ENCODE results near the gene ADIRF. TPM values are rescaled to one million over a fixed set of nuclear protein-coding genes. Genes with fewer than 3 reads are reported as not detected.
A peak's percentile ranks its signal among the peaks of the same experiment; 100 is the strongest.

The ADIRF gene
- total and polyA plus RNA-seq, 9 donors: 1.5 to 9.7 (median 3.0) TPM

GRCh38 chr10:86955501-86956194, 12.6 kb upstream of the ADIRF start:
- Histone ChIP-seq H3K27me3 (ENCODE audit: control insufficient read depth, insufficient read depth, low read length) (no peaks in the 10 kb centered on the region), H3K9me3 (replicated peaks; ENCODE audit: control insufficient read depth, low read depth, low read length) (peaks cover 5% of the 10 kb centered on the region), H3K36me3 (ENCODE audit: control insufficient read depth, insufficient read depth, low read length) (no peaks in the 10 kb centered on the region), H3K27ac (ENCODE audit: low read length) (peak overlapping the region; percentile 73), H3K4me3 (ENCODE audit: low read length) (peak overlapping the region; percentile 4), H3K4me1 (ENCODE audit: control insufficient read depth, insufficient read depth, low read length) (peaks cover 70% of the 10 kb centered on the region)
- 17% methylated on average over 2 of the region's 16 CpGs for WGBS (ENCODE audit: insufficient coverage)
- peak; percentile 31 for DNase-seq

- H3K27me3 ChIP-seq (ENCODE audit: control insufficient read depth, insufficient read depth, low read length): no peaks in the 10 kb centered on the region
- peaks cover 5% of the 10 kb centered on the region for H3K9me3 ChIP-seq (replicated peaks; ENCODE audit: control insufficient read depth, low read depth, low read length)
- DNase-seq: no peak
- H3K4me1 ChIP-seq (ENCODE audit: control insufficient read depth, insufficient read depth, low read length): peaks cover 70% of the 10 kb centered on the region
- peak overlapping the region; percentile 75 for H3K27ac ChIP-seq (ENCODE audit: low read length)
- 53% methylated on average over 3 of the region's 7 CpGs for WGBS (ENCODE audit: insufficient coverage)
- no peaks in the 10 kb centered on the region for H3K36me3 ChIP-seq (ENCODE audit: control insufficient read depth, insufficient read depth, low read length)
- H3K4me3 ChIP-seq (ENCODE audit: low read length): peak overlapping the region; percentile 4
Measured at GRCh38 chr10:86956195-86956847, 12.0 kb upstream of the ADIRF start.

GRCh38 chr10:86956848-86957448, 11.3 kb upstream of the ADIRF start:
- peaks cover 71% of the 10 kb centered on the region for H3K4me1 ChIP-seq (ENCODE audit: control insufficient read depth, insufficient read depth, low read length)

GRCh38 chr10:86957471-86958115, 10.7 kb upstream of the ADIRF start, which contains the start of gene MMRN2:
MMRN2 (minus strand) TSS chr10:86957615; CDS start chr10:86957541, 74 bp downstream.
- Histone ChIP-seq H3K27ac (ENCODE audit: low read length) (peak within 1 kb of the TSS; percentile 75), H3K9me3 (replicated peaks; ENCODE audit: control insufficient read depth, low read depth, low read length) (peaks cover 2% of the 10 kb centered on the region), H3K4me1 (ENCODE audit: control insufficient read depth, insufficient read depth, low read length) (peaks cover 74% of the 10 kb centered on the region), H3K36me3 (ENCODE audit: control insufficient read depth, insufficient read depth, low read length) (no peaks in the 10 kb centered on the region), H3K27me3 (ENCODE audit: control insufficient read depth, insufficient read depth, low read length) (no peaks in the 10 kb centered on the region), H3K4me3 (ENCODE audit: low read length) (peak within 1 kb of the TSS; percentile 4)
- 56% methylated on average over 6 of the region's 9 CpGs for WGBS (ENCODE audit: insufficient coverage)
- DNase-seq: peak; percentile 63

More at GRCh38 chr10:86956848-86957448, 11.3 kb upstream of the ADIRF start:
- H3K9me3 ChIP-seq (replicated peaks; ENCODE audit: control insufficient read depth, low read depth, low read length): peaks cover 5% of the 10 kb centered on the region
- peak; percentile 10 for DNase-seq
- no peaks in the 10 kb centered on the region for H3K36me3 ChIP-seq (ENCODE audit: control insufficient read depth, insufficient read depth, low read length)
- 66% methylated on average over 7 of the region's 7 CpGs for WGBS (ENCODE audit: insufficient coverage)
- H3K27me3 ChIP-seq (ENCODE audit: control insufficient read depth, insufficient read depth, low read length): no peaks in the 10 kb centered on the region
- H3K4me3 ChIP-seq (ENCODE audit: low read length): peak overlapping the region; percentile 4
- H3K27ac ChIP-seq (ENCODE audit: low read length): peak overlapping the region; percentile 75

GRCh38 chr10:86958116-86958900, 10.0 kb upstream of the ADIRF start, which contains the start of gene SNCG:
SNCG (plus strand) TSS chr10:86958599; CDS start chr10:86958698, 99 bp downstream.
- DNase-seq: peak; percentile 58
- Histone ChIP-seq H3K4me1 (ENCODE audit: control insufficient read depth, insufficient read depth, low read length) (peaks cover 74% of the 10 kb centered on the region), H3K27me3 (ENCODE audit: control insufficient read depth, insufficient read depth, low read length) (no peaks in the 10 kb centered on the region), H3K27ac (ENCODE audit: low read length) (peak within 1 kb of the TSS; percentile 75), H3K9me3 (replicated peaks; ENCODE audit: control insufficient read depth, low read depth, low read length) (no peaks in the 10 kb centered on the region), H3K36me3 (ENCODE audit: control insufficient read depth, insufficient read depth, low read length) (no peaks in the 10 kb centered on the region), H3K4me3 (ENCODE audit: low read length) (peak within 1 kb of the TSS; percentile 4)
- 23% methylated on average over 18 of the region's 22 CpGs for WGBS (ENCODE audit: insufficient coverage)

- WGBS (ENCODE audit: insufficient coverage): 45% methylated on average over 8 of the region's 16 CpGs
- no peaks in the 10 kb centered on the region for H3K36me3 ChIP-seq (ENCODE audit: control insufficient read depth, insufficient read depth, low read length)
- H3K4me1 ChIP-seq (ENCODE audit: control insufficient read depth, insufficient read depth, low read length): peaks cover 66% of the 10 kb centered on the region
- no peak overlapping the region for H3K4me3 ChIP-seq (ENCODE audit: low read length)
- H3K27me3 ChIP-seq (ENCODE audit: control insufficient read depth, insufficient read depth, low read length): no peaks in the 10 kb centered on the region
- no peaks in the 10 kb centered on the region for H3K9me3 ChIP-seq (replicated peaks; ENCODE audit: control insufficient read depth, low read depth, low read length)
- peak; percentile 77 for DNase-seq
- peak overlapping the region; percentile 47 for H3K27ac ChIP-seq (ENCODE audit: low read length)
Measured at GRCh38 chr10:86958901-86959736, 9.2 kb upstream of the ADIRF start.

- Histone ChIP-seq H3K27me3 (ENCODE audit: control insufficient read depth, insufficient read depth, low read length) (no peaks in the 10 kb centered on the region), H3K4me3 (ENCODE audit: low read length) (no peak overlapping the region), H3K27ac (ENCODE audit: low read length) (no peak overlapping the region), H3K36me3 (ENCODE audit: control insufficient read depth, insufficient read depth, low read length) (no peaks in the 10 kb centered on the region), H3K9me3 (replicated peaks; ENCODE audit: control insufficient read depth, low read depth, low read length) (no peaks in the 10 kb centered on the region), H3K4me1 (ENCODE audit: control insufficient read depth, insufficient read depth, low read length) (peaks cover 61% of the 10 kb centered on the region)
- WGBS (ENCODE audit: insufficient coverage): 83% methylated on average over 1 of the region's 2 CpGs
- DNase-seq: no peak
Measured at GRCh38 chr10:86959737-86960002, 8.6 kb upstream of the ADIRF start.

- no peaks in the 10 kb centered on the region for H3K9me3 ChIP-seq (replicated peaks; ENCODE audit: control insufficient read depth, low read depth, low read length)
- DNase-seq: peak; percentile 66
- H3K4me1 ChIP-seq (ENCODE audit: control insufficient read depth, insufficient read depth, low read length): peaks cover 56% of the 10 kb centered on the region
- no peak overlapping the region for H3K27ac ChIP-seq (ENCODE audit: low read length)
- no peaks in the 10 kb centered on the region for H3K36me3 ChIP-seq (ENCODE audit: control insufficient read depth, insufficient read depth, low read length)
- no peaks in the 10 kb centered on the region for H3K27me3 ChIP-seq (ENCODE audit: control insufficient read depth, insufficient read depth, low read length)
- H3K4me3 ChIP-seq (ENCODE audit: low read length): no peak overlapping the region
- WGBS (ENCODE audit: insufficient coverage): 72% methylated on average over 30 of the region's 37 CpGs
Measured at GRCh38 chr10:86960003-86960862, 8.0 kb upstream of the ADIRF start.

All from muscle of leg (tissue), 11 donors.